Naive thymus-derived CD8-positive, alpha-beta T cell (primary cell): Measurements from ENCODE around the gene SLC5A11. TPM values are rescaled to one million over a fixed set of nuclear protein-coding genes. Genes with fewer than 3 reads are reported as not detected.
A peak's percentile ranks its signal among the peaks of the same experiment; 100 is the strongest.
"Not testable (repeated sequence)": the region's sequence is repeated elsewhere in the genome, so short reads cannot be mapped to it uniquely, and the experiment has no call there.

Experiments used
- ATAC-seq, 2 donors: fragments of 150-1000 bp; cut with Tn5 transposase in 1 of 2; sonication (Bioruptor Pico), chemical (Tn5 transposase) in 1 of 2; 1 replicate in 1 of 2; 2 replicates in 1 of 2; pipeline ENCODE4 v1.10.0; 2021; ENCODE audit warnings: mild to moderate bottlenecking in 2 of 2, moderate library complexity in 2 of 2
- POLR2A ChIA-PET: fragments of 350-600 bp; sonication (Branson Sonifier 250); formaldehyde crosslinking; loops from one replicate; lab custom pipeline; 2021; ENCODE audit warnings: antibody characterized with exemption; lab: Charles Lee
- DNase-seq, 10 donors: peaks; one replicate each; pipeline versions ENCODE4 v3.0.0 to v3.0.0-alpha.2; 2020 to 2022
- H3K27ac Mint-ChIP-seq, 10 donors: one replicate each; pipeline ENCODE4 v1.8.0; 2020 to 2022; ENCODE audit warnings: mild to moderate bottlenecking in 10 of 10, mixed read lengths in 10 of 10, moderate library complexity in 4 of 10, inconsistent platforms in 1 of 10
- H3K27me3 Mint-ChIP-seq, 5 donors: one replicate each; pipeline ENCODE4 v1.8.0; 2021 to 2022; ENCODE audit warnings: mixed read lengths in 5 of 5
- H3K36me3 Mint-ChIP-seq, 3 donors: one replicate each; pipeline ENCODE4 v1.8.0; 2020 to 2022; ENCODE audit warnings: mixed read lengths in 3 of 3, mild to moderate bottlenecking in 2 of 3, inconsistent platforms in 1 of 3
- H3K4me1 Mint-ChIP-seq, 4 donors: one replicate each; pipeline ENCODE4 v1.8.0; 2021 to 2022; ENCODE audit warnings: mixed read lengths in 4 of 4
- H3K4me3 Mint-ChIP-seq, 10 donors: one replicate each; pipeline ENCODE4 v1.8.0; 2020 to 2022; ENCODE audit warnings: mild to moderate bottlenecking in 10 of 10, mixed read lengths in 10 of 10, moderate library complexity in 6 of 10, inconsistent platforms in 1 of 10
- H3K9me3 Mint-ChIP-seq, 9 donors: one replicate each; pipeline ENCODE4 v1.8.0; 2020 to 2022; ENCODE audit warnings: mixed read lengths in 9 of 9, mild to moderate bottlenecking in 3 of 9, inconsistent platforms in 1 of 9, moderate library complexity in 1 of 9
- polyA plus RNA-seq, 3 donors: library from polyadenylated mRNA; unstranded; fragments of 300-500 nt; fragmentation: Illumina TruSeq; gene quantifications; one replicate each; pipeline ENCODE4 v1.2.3, GENCODE V29; 2021
- total RNA-seq, 8 experiments: library from RNA in 2 of 8; stranded (reverse) in 2 of 8; gene quantifications; one replicate each; pipeline ENCODE4 v1.2.3 and lab custom pipeline; 2021 to 2026

The SLC5A11 gene
- total RNA-seq, result under 1 TPM; 0.22 to 0.68 TPM
- not detected for polyA plus RNA-seq
- 0.21 to 4.1 (median 0.72) reads per million in 6 experiments for total RNA-seq (lab: John Stamatoyannopoulos, UW)

- H3K4me1 Mint-ChIP-seq, result peaks cover 0 to 3% (median 0%) of the 10 kb centered on the region in 4 donors
- peaks cover 0 to 13% (median 9%) of the 10 kb centered on the region in 3 donors for H3K36me3 Mint-ChIP-seq
- peaks cover 0 to 10% (median 1%) of the 10 kb centered on the region in 5 donors for H3K27me3 Mint-ChIP-seq
- ATAC-seq (no peak), DNase-seq (no peak)
- POLR2A ChIA-PET, result no interaction called here
- no peak within 1 kb of the TSS for H3K27ac Mint-ChIP-seq
- H3K9me3 Mint-ChIP-seq, result no peaks in the 10 kb centered on the region
- no peak within 1 kb of the TSS for H3K4me3 Mint-ChIP-seq
Observed at GRCh38 chr16:24845726-24846547, at the start of gene SLC5A11. Gene SLC5A11, plus strand, starts transcription at chr16:24845963. Its CDS starts 12,681 bp downstream, at chr16:24858644.

GRCh38 chr16:24800586-24800985 is 45.2 kb upstream of the SLC5A11 start:
- POLR2A ChIA-PET, result no interaction called here
- no peaks in the 10 kb centered on the region for H3K9me3 Mint-ChIP-seq
- DNase-seq, result no peak
- H3K36me3 Mint-ChIP-seq, result peaks cover 15 to 98% (median 36%) of the 10 kb centered on the region in 3 donors
- no peaks in the 10 kb centered on the region for H3K27me3 Mint-ChIP-seq
- no peak overlapping the region for H3K4me3 Mint-ChIP-seq
- H3K4me1 Mint-ChIP-seq, result peaks cover 0 to 20% (median 0%) of the 10 kb centered on the region in 4 donors
- no peak for ATAC-seq
- H3K27ac Mint-ChIP-seq, result peak overlapping the region in 4 of 10 donors; percentile 9 to 42 (median 14)

- peaks cover 0 to 20% (median 0%) of the 10 kb centered on the region in 4 donors for H3K4me1 Mint-ChIP-seq
- DNase-seq, result no peak
- ATAC-seq, result no peak
- no peak overlapping the region for H3K4me3 Mint-ChIP-seq
- peak overlapping the region in 9 of 10 donors; percentile 6 to 91 (median 37) for H3K27ac Mint-ChIP-seq
- POLR2A ChIA-PET, result interaction anchor here (0.6 to 1.1 kb wide), 2 partner anchors 10 to 94 kb away, joined by 3 to 5 read pairs; no protein-coding TSS in a partner anchor
- H3K9me3 Mint-ChIP-seq, result no peaks in the 10 kb centered on the region
- peaks cover 17 to 98% (median 37%) of the 10 kb centered on the region in 3 donors for H3K36me3 Mint-ChIP-seq
- H3K27me3 Mint-ChIP-seq, result no peaks in the 10 kb centered on the region
Observed at GRCh38 chr16:24801761-24802302, 43.9 kb upstream of the SLC5A11 start.

DNA sequence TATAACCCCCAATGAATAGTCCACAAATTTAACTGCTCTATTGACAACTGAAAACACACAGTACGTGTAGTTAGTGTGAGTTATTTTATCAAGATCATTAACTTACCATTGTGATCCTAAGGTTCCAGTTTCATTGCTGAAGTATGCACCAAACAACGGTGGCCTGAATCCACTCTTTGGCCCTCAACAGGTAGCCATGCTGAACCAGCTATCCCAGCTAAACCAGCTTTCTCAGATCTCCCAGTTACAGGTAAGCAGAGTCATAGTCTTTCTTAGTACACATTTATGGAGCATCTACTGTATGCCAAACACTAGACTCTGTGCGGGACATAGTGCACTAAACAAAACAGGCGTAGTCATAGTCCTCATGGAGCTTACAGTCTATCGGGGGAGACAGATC is 40.3 kb upstream of the SLC5A11 start:
- Mint-ChIP-seq H3K4me3 (no peak overlapping the region), H3K27me3 (no peaks in the 10 kb centered on the region), H3K27ac (peak overlapping the region in 4 of 10 donors; percentile 23 to 78 (median 56)), H3K4me1 (peaks cover 0 to 18% (median 0%) of the 10 kb centered on the region in 4 donors), H3K9me3 (no peaks in the 10 kb centered on the region), H3K36me3 (peaks cover 13 to 97% (median 24%) of the 10 kb centered on the region in 3 donors)
- ATAC-seq (no peak), DNase-seq (no peak)
- POLR2A ChIA-PET, result no interaction called here

DNA sequence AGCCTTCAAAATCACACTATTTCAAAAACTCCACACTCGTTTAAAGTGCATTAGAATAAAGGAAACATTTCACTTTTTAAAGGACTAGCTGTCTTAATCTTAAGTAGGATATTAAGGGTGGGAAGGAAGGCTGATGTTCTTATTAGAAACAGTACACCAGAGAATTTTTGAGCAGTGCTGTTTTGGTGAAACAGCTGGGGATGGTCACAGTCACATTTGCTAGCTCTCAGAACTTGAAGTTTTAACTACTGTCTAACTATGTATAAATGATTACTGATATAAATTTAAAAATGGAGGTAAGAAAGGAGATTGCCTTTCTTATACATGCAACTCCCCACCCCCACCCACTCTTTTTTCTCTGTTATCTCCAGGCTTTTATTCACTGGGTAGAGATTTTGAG is 38.5 kb upstream of the SLC5A11 start:
- POLR2A ChIA-PET, result no interaction called here
- Mint-ChIP-seq H3K4me1 (peaks cover 0 to 11% (median 0%) of the 10 kb centered on the region in 4 donors), H3K9me3 (no peaks in the 10 kb centered on the region), H3K36me3 (peaks cover 13 to 97% (median 21%) of the 10 kb centered on the region in 3 donors), H3K27me3 (no peaks in the 10 kb centered on the region), H3K27ac (peak overlapping the region in 4 of 10 donors; percentile 11 to 88 (median 44)), H3K4me3 (no peak overlapping the region)
- no peak for ATAC-seq
- no peak for DNase-seq

GRCh38 chr16:24810951-24811843 is 34.6 kb upstream of the SLC5A11 start:
- POLR2A ChIA-PET, result no interaction called here
- no peak for ATAC-seq
- H3K4me1 Mint-ChIP-seq, result peaks cover 0 to 10% (median 0%) of the 10 kb centered on the region in 4 donors
- no peak overlapping the region for H3K4me3 Mint-ChIP-seq
- H3K9me3 Mint-ChIP-seq, result no peaks in the 10 kb centered on the region
- peak overlapping the region in 5 of 10 donors; percentile 0 to 65 (median 46) for H3K27ac Mint-ChIP-seq
- peaks cover 8 to 97% (median 25%) of the 10 kb centered on the region in 3 donors for H3K36me3 Mint-ChIP-seq
- no peak for DNase-seq
- no peaks in the 10 kb centered on the region for H3K27me3 Mint-ChIP-seq

DNA sequence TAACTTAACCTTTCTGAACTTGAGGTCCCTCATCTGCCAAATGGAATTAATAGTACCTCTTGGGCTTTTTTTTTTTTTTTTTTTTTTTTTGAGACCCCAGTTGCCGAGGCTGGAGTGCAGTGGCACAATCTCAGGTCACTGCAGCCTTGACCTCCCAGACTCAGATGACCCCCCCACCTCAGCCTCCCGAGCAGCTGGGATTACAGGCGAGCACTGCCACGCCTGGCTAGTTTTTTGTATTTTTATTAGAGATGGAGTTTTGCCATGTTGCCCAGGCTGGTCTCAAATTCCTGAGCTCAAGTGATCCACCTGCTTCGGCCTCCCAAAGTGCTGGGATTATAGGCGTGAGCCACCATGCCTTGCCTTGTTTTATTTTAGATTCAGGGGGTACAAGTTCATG is 33.0 kb upstream of the SLC5A11 start:
- H3K4me1 Mint-ChIP-seq, H3K27me3 Mint-ChIP-seq, DNase-seq, POLR2A ChIA-PET, H3K9me3 Mint-ChIP-seq, H3K4me3 Mint-ChIP-seq, ATAC-seq, H3K27ac Mint-ChIP-seq: not testable (repeated sequence)
- peaks cover 5 to 97% (median 23%) of the 10 kb centered on the region in 3 donors for H3K36me3 Mint-ChIP-seq

DNA sequence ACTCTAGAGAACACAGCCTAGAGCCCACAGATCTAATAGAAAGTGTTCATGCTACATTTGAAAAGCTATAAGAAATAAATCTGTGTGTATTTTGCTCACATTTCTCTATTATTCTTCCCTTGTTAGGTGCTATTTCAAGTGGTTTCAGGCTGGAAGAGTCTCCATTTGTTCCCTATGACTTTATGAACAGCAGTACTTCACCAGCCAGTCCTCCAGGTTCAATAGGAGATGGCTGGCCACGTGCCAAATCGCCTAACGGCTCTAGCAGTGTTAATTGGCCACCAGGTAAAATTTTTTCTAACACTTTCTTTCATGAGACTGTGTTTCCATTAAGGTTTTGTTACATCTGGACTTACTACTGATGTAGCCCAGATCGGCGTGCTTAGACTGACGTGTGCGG is 30.7 kb upstream of the SLC5A11 start:
- no peak overlapping the region for H3K4me3 Mint-ChIP-seq

DNA sequence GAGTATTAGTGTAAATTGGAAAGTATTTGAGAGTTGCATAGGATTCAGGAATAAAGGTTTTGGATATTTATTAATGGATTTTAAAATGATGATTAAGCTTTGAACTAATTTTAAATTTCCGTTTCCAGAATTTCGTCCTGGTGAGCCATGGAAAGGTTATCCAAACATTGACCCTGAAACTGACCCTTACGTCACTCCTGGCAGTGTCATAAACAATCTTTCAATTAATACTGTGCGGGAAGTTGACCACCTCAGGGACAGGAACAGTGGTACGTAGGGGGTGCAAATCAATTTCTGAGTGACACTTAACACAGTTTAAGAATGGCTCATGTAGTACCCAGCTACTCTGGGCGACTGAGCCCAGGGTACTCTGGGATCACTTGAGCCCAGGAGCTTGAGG is 29.1 kb upstream of the SLC5A11 start:
- Mint-ChIP-seq H3K36me3 (peaks cover 4 to 98% (median 17%) of the 10 kb centered on the region in 3 donors), H3K27ac (peak overlapping the region in 1 of 10 donors; percentile 25), H3K27me3 (no peaks in the 10 kb centered on the region), H3K4me1 (peaks cover 0 to 6% (median 2%) of the 10 kb centered on the region in 4 donors), H3K4me3 (no peak overlapping the region), H3K9me3 (no peaks in the 10 kb centered on the region)
- ATAC-seq (no peak), DNase-seq (no peak)
- POLR2A ChIA-PET, result no interaction called here

More for the DNA sequence above, 30.7 kb upstream of the SLC5A11 start:
- POLR2A ChIA-PET, result no interaction called here
- Mint-ChIP-seq H3K9me3 (no peaks in the 10 kb centered on the region), H3K27ac (peak overlapping the region in 3 of 10 donors; percentile 43 to 72 (median 46)), H3K36me3 (peaks cover 4 to 98% (median 17%) of the 10 kb centered on the region in 3 donors), H3K4me1 (peaks cover 0 to 11% (median 0%) of the 10 kb centered on the region in 4 donors), H3K27me3 (no peaks in the 10 kb centered on the region)
- DNase-seq (no peak), ATAC-seq (no peak)

- Mint-ChIP-seq H3K4me3 (no peak overlapping the region), H3K36me3 (peaks cover 4 to 100% (median 20%) of the 10 kb centered on the region in 3 donors), H3K9me3 (no peaks in the 10 kb centered on the region), H3K27me3 (no peaks in the 10 kb centered on the region), H3K4me1 (peaks cover 0 to 8% (median 3%) of the 10 kb centered on the region in 4 donors), H3K27ac (peak overlapping the region in 4 of 10 donors; percentile 4 to 94 (median 51))
- DNase-seq (no peak), ATAC-seq (no peak)
- POLR2A ChIA-PET, result no interaction called here
Observed at GRCh38 chr16:24819462-24820040, 26.2 kb upstream of the SLC5A11 start.

DNA sequence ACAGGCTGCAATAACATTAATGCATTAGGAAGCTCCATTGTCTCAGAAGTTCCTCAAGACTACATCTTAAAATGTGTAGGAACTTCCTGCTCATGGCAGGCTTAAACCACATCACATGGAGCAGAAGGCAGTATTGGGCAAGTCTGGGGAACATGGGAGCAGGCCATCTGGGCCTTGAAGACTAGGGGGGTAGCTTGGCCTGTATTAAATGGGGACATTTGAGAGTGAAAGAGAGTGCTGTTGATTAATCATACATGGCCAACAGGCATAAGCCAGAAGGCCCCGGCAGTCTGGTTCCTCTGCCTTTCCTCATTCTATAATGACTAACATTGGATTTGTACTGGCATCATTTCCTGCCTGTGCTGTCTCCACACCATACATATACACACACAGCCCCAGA is 25.2 kb upstream of the SLC5A11 start:
- ATAC-seq, result no peak
- Mint-ChIP-seq H3K27me3 (no peaks in the 10 kb centered on the region), H3K4me3 (no peak overlapping the region), H3K4me1 (peaks cover 0 to 8% (median 2%) of the 10 kb centered on the region in 4 donors), H3K36me3 (peaks cover 4 to 100% (median 16%) of the 10 kb centered on the region in 3 donors), H3K27ac (peak overlapping the region in 6 of 10 donors; percentile 44 to 94 (median 57)), H3K9me3 (no peaks in the 10 kb centered on the region)
- POLR2A ChIA-PET, result no interaction called here
- DNase-seq, result no peak

GRCh38 chr16:24821129-24821528 is 24.6 kb upstream of the SLC5A11 start:
- H3K27ac Mint-ChIP-seq, result peak overlapping the region in 2 of 10 donors; percentile 49 to 94
- H3K9me3 Mint-ChIP-seq, result no peaks in the 10 kb centered on the region
- POLR2A ChIA-PET, result interaction anchor here (0.5 kb wide), 1 partner anchor 228 kb away, joined by 3 read pairs; no protein-coding TSS in a partner anchor
- H3K36me3 Mint-ChIP-seq, result peaks cover 10 to 100% (median 18%) of the 10 kb centered on the region in 3 donors
- no peak overlapping the region for H3K4me3 Mint-ChIP-seq
- DNase-seq (no peak), ATAC-seq (no peak)
- H3K27me3 Mint-ChIP-seq, result no peaks in the 10 kb centered on the region
- peaks cover 0 to 8% (median 2%) of the 10 kb centered on the region in 4 donors for H3K4me1 Mint-ChIP-seq
